ENCODE measurements around the gene ADH4.

ADH4 gene

DNA sequence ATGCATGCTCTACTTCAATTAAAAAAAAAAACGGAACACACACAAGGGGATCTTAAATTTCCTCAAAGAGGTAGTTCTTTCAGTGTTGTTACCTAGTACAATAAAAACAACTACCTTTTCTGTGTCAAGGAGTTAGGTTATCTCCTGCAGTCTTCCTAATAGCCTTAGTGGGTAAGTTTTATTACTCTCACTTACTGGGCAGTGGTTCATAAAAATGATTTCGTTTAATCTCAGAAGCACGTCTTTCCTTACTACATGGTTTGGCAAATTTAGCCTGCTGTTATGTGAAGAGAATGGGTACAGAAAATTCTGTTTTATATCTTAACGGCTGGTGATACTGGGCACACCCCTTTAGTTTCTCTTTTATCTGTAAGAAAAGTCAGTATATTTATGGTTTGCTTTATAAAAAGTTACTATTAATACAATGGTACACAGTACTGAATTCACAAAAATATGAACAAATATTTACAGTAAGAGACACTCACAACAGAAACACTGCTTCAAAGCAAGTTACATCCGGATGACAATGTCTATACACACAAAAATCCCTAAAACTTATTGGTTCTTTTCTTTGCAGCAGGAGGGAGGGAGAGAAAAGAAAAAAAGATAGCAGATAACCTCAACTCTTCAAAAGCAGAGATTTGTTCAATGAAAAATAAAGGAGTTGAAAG, 64.3 kb downstream of the ADH4 start:
- Mint-ChIP-seq H3K4me3 (no peak overlapping the region), H3K9me3 (no peaks in the 10 kb centered on the region), H3K4me1 (ENCODE audit: low read depth) (peaks cover 6% of the 10 kb centered on the region), H3K27me3 (no peaks in the 10 kb centered on the region), H3K36me3 (ENCODE audit: low read depth) (peaks cover 90% of the 10 kb centered on the region), H3K27ac (peak overlapping the region; percentile 79)
- DNase-seq: no peak

DNA sequence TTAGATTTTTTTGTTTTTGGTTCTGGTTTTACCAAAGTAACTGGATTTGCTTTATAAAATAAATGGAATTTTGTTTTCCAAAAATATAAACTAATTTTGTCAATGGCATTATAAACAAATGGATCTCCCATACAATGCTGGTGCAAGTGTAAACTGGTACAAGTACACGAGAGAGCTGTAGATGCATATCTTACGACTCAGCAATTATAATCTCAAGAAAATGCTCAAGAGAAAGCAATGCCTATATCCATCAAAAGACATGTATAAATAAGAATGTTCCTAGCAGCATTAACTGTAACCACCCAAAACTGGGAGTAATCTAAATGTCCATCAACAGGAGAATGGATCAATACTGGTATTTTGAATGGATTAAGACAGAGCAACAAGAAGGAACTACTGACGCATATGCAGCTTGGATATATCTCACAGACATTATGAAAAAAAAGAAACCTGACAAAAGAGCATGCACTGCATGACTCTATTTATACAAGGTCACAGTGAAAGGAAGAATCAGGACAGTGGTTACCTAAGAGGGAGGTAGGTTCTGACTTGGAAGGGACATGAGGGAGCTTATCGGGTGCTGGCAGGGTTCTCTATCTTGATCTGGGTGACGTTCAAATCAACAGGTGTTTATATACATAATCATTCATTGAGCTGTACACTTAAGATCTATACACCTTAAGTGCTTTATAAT, 65.0 kb downstream of the ADH4 start:
- DNase-seq: no peak
- H3K9me3 Mint-ChIP-seq: no peaks in the 10 kb centered on the region
- H3K27me3 Mint-ChIP-seq: no peaks in the 10 kb centered on the region
- peaks cover 92% of the 10 kb centered on the region for H3K36me3 Mint-ChIP-seq (ENCODE audit: low read depth)
- H3K27ac Mint-ChIP-seq: peak overlapping the region; percentile 79
- peaks cover 3% of the 10 kb centered on the region for H3K4me1 Mint-ChIP-seq (ENCODE audit: low read depth)
- no peak overlapping the region for H3K4me3 Mint-ChIP-seq

DNA sequence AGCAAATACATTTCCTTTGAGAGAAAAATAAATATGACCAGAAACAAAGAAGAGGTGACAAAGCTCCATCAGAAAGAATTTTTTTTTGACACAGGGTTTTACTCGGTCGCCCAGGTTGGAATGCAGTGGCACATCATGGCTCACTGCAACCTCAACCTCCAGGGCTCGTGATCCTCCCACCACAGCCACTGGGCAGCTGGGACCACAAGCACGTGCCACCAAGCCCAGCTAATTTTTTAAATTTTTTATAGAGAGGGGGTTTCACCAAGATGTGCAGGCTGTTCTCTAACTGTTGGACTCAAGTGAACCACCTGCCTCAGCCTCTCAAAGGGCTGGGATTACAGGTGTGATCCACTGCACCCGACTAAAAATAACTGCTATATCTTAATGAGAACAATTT, 65.8 kb downstream of the ADH4 start:
- Mint-ChIP-seq H3K36me3 (ENCODE audit: low read depth) (peaks cover 92% of the 10 kb centered on the region), H3K27ac (peak overlapping the region; percentile 33), H3K4me3 (no peak overlapping the region), H3K9me3 (no peaks in the 10 kb centered on the region), H3K27me3 (no peaks in the 10 kb centered on the region), H3K4me1 (ENCODE audit: low read depth) (peaks cover 3% of the 10 kb centered on the region)
- DNase-seq: no peak

DNA sequence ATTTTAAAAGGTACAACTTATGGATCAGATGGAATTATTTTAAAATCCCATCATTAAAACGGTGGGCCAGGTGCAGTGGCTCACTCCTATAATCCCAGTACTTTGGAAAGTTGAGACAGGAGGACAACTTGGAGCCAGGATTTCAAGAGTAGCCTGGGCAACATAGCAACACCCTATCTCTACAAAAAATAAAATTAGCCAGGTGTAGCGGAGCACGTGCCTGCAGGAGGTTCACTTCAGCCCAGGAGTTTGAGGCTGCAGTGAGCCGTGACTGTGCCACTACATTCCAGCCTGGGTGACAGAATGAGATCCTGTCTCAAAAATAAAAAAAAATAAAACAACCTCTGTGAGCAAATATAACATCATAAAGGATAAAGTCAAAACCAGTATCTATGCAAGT, 66.9 kb downstream of the ADH4 start:
- no peaks in the 10 kb centered on the region for H3K9me3 Mint-ChIP-seq
- no peaks in the 10 kb centered on the region for H3K27me3 Mint-ChIP-seq
- H3K4me1 Mint-ChIP-seq (ENCODE audit: low read depth): peaks cover 3% of the 10 kb centered on the region
- no peak overlapping the region for H3K4me3 Mint-ChIP-seq
- peaks cover 93% of the 10 kb centered on the region for H3K36me3 Mint-ChIP-seq (ENCODE audit: low read depth)
- no peak for DNase-seq
- H3K27ac Mint-ChIP-seq: peak overlapping the region; percentile 26

DNA sequence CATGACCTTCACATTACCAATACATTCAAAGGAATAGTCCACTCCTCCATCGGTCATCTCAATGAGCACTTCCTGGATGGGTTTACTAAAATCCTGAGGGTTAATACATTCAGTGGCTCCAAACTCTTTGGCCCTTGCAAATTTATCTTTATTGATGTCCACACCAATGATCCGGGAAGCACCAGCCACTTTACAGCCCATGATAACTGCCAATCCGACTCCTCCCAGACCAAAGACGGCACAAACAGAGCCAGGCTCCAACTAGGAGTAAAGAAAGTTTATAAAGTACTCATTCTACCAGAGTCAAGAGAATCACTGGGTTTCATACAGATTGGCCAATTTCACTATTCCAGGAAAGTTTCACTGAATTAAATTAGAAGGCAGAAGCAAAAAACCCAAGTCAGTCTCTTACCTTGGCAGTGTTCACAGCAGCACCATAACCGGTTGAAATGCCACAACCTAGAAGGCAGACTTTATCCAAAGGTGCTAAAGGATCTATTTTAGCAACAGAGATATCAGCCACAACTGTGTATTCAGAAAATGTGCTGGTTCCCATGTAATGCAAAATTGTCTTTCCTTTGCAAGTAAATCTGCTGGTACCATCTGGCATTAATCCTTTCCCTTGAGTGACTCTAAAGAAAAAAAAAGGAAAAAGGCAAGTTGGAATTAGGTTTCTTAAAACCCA, 67.7 kb downstream of the ADH4 start:
- no peak for DNase-seq
- Mint-ChIP-seq H3K27me3 (no peaks in the 10 kb centered on the region), H3K9me3 (no peaks in the 10 kb centered on the region), H3K4me1 (ENCODE audit: low read depth) (no peaks in the 10 kb centered on the region), H3K36me3 (ENCODE audit: low read depth) (peaks cover 93% of the 10 kb centered on the region), H3K4me3 (no peak overlapping the region), H3K27ac (peak overlapping the region; percentile 44)

DNA sequence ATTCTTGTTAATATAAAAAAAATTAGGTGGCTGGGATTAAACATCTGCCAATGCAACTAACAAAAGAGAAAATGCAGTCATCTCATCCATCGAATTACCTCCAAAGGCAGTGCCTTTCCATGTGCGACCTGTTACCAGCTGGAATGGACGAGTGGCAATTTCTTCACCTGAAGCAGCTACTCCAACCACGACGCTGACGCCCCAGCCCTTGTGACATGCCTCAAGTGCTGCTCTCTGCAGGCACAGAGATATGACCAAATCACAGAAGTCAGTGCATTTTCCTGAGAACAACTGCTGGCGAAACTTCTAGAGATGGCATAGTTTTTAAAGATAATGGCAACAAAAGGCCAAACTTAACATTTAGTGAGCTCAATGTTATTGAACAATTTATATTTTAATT, 69.3 kb downstream of the ADH4 start:
- DNase-seq: no peak
- H3K27me3 Mint-ChIP-seq: no peaks in the 10 kb centered on the region

More for the DNA sequence above, 69.3 kb downstream of the ADH4 start:
- H3K27ac Mint-ChIP-seq: peak overlapping the region; percentile 40
- H3K9me3 Mint-ChIP-seq: no peaks in the 10 kb centered on the region
- H3K4me3 Mint-ChIP-seq: no peak overlapping the region
- H3K36me3 Mint-ChIP-seq (ENCODE audit: low read depth): peaks cover 92% of the 10 kb centered on the region
- no peaks in the 10 kb centered on the region for H3K4me1 Mint-ChIP-seq (ENCODE audit: low read depth)
